HTERT RPE-1 (cell line): ENCODE data around the gene MRPS23.

Experiments used
- in situ Hi-C: fragments of 300-500 bp; cut with MboI; formaldehyde crosslinking; loops from 4 replicates; pipeline ENCODE4 v1.14.3; 2020; ENCODE audit warnings: low sequenced_read_pairs

Gene MRPS23

DNA sequence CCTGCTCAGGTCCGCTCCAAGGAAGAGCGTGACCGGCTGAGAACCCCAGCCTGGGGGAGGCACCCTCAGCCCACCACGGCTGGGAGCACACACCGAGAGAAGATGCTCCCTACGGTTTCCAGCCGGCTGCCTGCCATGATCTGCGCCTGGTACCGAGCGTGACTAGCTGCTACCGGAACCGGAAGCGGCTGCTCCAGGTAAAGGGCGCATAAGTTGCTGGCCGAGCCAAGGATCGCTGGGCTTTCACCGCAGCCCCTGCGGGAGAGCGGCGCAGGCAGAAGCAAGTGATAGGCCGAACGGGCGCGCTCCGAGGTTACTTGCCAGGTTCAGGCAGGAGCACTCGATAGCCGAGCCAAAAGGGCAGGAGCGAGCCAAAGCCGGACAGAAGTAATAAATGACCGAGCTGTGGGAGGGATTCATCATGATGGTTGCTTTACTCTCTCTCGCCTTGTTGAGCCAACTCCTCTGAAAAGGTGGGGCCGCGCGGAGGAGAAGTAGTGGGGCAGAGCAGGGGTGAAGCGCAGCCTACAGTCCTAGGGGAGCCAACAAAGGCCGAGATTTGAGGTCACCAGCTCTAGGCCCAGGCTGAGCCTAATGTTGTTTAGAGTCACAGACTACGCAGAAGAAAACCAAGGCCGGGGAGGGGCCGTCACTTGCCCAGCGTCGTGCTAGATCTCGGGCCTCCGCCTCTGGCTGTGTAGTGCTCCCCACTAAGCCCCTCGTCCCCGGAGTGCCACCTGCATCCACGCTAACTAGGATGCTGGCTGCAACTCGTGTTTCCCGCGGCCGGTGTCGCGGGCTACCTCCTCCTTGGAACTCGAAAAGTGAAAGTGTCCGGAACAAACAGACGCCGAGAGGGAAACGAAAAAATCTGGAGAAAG is at the start of gene MRPS23:
MRPS23 (minus strand) TSS at position 171 of the 881 bp plus-strand sequence; CDS start at position 137, 34 bp downstream.
- in situ Hi-C loops, result loop anchor here (25.0 kb wide), 1 partner anchor 137 kb away; the partner anchor contains the start of gene VEZF1

DNA sequence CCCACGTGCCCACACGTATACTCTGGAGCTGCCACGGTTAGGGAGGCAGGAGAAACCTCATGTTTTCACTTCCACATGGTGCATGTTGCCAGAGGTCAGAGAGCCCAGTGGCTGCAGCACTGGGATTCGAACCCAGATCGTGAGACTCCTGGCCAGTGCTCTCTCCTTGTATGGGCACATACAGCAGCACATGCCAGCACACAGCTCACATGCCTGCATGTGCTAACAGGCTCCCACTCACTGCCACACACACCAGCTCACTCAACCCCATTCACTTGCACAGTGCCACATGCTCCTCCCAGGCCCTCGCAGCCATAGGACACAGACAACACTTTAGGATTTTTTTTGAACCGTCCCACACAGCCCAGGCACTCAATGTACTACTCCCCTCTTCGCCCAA is 49.5 kb upstream of the MRPS23 start:
- in situ Hi-C loops, result no loop called here

DNA sequence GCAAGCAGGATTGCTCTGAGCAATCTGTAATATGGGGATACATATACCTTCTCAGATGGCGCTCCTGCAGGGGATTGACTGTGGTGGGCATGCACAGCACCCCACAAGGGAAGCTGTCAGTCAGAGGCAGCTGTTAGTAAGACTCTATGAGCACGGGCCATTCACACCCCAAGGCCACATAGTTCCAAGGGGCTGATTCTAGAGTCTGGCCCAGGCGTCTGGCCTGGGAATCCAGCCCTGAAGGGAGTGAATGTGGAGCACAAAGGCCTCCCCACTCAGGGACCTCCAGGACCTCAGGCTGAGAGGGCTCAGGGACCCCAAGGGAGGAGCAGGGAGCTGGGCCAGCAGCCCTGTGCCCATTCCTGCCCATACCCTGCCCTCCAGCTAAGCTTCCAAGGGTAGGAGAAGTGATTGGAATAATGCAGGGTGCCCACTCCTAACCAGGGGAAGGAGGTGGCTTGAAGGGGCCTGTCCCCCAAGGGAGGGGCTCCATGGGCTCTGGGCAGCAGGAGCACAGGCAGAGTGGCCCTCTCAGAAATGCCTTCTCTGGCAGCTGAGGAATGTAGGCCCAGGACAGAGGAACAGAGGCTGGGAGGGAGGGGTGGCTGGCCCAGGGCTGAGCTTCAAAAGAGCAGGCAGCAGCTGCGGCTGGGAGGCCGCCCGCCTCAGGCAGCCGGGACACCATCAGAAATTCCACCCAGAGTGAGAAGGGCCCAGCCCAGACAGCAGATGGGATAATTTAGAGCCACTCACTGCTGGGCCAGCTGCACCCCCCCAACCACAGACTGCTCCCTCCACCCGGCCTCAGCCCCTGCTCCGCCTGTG is 48.9 kb upstream of the MRPS23 start:
- in situ Hi-C loops, result no loop called here

DNA sequence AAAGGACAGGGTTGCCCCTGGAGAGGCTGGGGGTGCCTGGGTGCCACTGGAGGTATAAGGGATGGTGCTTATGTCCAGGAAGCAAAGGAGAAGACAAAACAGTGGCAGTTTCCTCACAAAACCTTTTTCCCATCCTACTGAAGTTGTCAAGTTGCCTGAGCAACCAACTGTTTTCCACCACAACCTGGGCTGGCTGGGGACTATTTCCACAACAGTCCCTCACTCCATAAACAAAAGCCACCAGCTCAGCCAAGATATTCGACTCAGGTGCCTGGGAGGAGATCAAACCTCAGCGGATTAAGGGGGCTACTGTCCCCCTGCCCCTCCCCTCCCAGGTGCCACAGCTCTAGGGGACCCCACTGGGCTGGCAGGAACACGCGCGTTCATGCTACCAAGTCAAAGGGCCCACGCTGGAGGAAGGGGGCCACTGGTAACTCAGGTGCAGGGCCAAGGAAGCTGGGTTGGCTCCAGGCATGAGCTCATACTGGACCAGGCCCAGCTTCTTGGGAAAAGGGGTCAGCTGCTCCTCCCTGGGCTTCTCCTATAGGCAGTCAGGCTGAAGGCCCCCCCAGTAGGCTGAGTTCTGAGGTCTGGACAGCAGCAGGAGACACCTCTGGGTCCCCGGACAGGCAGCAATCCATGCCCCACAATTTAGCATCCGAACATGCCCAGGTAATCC is 45.7 kb upstream of the MRPS23 start:
- in situ Hi-C loops, result no loop called here

DNA sequence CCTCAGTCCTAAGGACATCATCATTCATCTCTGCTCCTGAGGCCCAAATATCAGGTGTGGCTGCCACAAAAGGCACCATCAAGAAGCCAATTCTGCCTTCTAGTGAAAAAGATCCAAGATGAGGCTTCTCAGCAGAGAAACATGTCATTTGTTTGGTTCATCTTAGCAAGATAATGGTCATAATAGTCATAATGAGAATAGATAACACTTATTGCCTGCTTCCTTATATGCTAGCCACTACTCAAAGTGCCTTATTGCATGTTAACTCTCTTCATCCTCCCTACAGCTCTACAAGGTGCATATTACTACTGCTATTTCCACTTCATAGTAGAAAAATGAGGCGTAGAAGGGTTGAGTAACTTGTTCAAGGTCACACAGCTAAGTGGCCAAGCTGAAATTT is 45.0 kb upstream of the MRPS23 start:
- in situ Hi-C loops, result no loop called here

DNA sequence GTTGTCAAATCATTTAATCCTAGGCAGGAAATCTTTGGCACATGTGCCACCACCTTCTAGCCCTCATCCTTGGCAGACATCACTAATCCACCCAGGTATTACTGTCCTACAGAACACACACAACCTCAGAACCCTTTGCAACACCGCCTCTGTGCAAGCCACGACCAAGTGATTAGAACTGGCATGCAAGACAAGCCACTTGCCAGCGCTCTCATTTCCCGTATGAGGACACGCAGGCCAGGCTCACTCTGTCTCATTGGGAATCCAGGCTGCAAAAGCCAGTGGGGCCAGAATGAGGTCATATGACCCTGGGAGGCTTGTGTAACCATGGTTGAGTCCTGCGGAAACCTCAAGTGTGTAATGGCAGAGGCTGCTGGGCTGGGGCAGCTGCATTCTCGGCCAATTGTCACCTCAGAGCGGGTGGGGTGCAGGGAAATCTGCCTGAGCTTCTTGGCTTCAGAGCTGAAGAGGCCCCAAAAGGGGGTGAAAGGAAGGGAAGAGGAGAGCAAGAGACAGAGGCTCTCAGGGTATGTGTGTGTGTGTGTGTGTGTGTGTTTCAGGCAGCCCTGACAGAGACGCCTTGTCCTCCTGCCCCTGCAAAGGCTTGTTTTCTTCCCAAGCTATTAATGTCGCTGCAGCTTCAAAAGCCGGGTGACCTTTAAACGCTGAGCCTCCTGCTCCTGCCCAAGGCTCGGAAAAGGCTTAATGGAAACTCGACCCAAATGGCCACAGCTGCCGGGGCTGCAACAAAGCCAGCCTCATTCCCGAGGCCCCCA is 43.2 kb upstream of the MRPS23 start:
- in situ Hi-C loops, result no loop called here

DNA sequence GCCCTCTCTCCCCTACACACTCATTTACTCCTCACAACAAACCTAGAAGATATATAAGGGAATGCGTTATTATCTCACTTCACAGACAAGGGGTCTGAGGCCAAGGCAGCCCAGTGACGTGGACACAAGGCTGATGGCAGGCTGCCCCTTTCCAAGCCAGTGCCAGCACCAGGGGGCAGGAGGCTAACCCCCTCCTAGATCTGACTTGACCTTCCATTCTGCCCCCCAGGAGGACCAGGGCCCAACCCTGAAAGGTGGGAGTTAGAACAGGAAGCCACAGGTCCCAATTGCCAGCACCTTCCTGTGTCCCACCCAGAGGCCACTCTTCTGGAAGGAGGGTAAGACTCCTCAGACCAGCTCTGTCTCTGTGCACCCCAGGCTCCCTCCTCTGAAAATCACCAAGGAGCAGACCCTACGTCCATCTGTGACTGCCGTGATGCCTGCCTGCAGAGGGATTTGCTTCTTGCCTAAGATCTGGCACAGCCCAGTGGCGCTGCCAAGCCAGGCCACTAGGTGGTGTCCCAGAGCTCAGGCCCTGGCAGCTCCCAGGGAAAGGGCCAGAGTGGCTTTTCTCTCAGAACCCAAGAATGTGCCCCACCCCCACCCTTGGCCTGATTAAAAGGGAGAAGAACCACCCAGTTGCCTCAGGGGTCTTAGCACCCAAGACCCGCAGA is 42.4 kb upstream of the MRPS23 start:
- in situ Hi-C loops, result no loop called here

DNA sequence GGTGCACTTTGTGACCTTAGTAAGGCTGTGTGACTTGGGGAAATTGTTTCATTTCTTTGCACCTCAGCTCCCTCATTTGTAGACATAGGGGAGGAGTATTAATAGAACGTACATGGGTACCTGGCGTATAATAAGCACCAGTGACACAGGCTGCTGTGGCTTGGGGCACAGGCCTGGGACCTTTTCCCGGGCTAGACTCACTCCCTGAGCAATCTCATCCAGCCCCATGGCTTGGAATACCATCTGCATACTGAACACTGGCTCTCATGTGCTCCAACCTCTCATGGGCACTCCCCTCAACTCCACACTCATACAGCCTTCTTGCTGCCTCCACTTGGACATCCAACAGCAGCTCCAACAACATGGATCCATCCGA is 41.0 kb upstream of the MRPS23 start:
- in situ Hi-C loops, result no loop called here

DNA sequence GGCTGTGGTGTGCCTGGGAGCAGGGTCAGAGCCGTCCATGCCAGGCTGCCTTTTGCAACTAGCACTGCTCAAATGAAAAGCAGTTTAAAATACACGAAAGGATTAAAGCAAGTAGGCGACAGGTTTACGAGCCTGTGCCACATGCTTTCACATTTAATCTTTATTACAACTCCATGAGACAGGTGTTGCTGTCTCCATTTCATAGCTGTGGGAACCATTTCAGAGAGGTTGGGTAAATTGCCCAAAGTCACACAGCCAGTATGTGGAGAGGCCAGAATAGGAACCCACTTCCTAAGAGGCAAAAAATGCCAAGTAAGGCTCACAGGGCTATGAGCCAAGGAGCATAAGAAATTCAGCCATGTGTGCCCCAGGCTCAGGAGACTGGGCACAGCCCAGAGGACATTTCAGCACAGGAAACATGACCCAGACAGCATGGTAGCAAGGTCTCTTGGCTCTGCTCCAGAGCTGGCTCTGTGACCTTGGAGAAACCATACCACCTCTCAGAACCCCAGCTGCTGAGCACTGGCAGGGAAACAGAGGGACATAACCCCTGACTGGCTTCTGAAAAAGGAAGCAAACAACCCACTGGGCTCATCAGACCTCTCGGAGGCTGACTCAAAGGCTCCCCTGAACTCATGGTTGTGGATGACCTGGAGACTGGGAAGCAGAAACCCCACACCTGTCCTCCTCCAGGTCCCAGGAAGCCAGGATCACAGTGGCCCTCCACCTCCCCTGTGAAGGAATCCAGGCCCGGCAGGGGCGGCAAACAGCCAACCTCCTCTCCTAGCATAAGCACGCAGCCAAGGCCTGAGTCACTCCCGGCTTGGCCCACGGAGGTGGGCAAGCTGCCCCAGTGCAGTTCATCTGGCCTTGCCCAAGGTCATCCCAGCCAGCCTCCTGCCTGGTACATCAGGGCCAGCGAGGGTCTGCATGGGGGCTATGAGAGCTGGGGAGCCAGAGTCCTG is 40.3 kb upstream of the MRPS23 start:
- in situ Hi-C loops, result no loop called here

DNA sequence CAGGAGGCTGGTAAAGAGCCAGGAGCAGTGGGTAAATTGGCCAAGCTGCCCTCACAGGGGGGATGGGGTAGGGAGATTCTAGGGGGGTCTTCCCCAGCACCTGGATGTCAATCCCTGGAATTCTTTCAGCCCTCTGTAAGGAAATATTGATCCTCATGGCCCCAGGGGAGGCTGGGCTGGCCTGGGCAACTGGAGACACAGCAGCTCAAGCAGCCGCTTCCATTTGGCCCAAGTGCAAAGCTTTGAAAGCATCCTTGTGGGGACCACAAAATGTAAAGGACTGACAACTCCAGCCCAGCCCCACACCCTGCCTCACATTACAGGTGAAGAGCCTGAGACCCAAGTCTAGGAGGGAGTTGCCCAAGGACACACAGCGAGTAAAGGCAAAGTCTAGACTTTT is 39.4 kb upstream of the MRPS23 start:
- in situ Hi-C loops, result no loop called here

DNA sequence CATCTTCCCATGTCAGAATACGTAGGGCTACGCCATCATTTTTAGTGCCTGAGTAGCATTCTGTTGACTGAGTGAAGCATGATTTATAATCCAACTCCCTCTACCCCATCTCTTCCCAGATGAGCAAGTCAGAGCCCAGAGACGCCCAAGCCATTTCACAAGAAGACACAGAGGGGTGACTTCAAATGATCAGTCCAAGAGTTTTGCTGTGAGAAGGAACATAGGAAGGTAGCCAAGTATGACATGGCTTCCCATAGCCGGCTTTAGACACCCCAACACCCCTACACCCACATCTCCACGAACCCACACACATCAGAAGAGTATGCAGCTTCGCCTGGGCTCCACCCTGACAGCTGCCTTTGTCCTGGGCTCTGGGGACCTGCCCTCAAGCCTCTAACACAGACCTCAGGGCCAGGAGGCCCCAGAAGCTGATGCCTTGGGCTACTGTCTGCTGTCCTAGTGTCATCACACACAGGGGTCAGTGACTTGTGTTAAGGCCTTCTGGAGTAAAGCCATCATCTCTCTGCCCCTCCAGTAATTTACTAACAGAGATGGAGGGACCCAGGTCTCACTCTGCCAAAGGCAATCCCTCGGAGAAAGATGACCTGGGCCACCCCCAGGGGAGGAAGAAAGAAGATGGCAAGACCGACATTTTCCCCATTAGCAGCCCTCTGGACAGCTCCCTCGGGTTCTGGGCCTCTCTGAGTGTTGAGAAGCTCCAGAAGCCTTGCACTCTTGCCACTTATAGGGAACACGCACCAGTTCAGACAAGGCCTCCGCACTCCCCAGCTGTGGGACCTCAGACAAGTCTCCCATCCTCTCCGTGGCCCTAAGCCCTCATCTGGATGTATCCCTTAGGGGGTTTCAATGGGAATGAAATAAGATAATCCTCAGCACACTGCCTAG is 38.7 kb upstream of the MRPS23 start:
- in situ Hi-C loops, result no loop called here

DNA sequence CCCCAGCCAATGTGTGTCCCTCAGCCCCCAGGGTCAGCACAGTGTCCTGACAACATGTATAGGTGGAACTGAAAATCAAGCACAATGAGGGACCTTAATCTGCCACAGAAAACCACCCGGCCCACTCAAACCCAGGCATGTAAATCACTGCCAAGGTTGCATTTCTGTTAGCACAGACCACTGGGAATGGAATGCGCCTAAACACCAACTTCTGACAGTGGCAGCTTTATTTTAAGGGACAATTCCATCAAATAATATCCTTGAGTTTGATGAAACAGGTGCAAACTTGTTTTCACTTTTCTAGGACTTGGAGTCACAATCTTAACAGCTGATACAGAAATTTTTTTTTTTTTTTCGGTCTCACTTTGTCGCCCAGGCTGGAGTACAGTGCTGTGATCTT is 37.3 kb upstream of the MRPS23 start:
- in situ Hi-C loops, result no loop called here

DNA sequence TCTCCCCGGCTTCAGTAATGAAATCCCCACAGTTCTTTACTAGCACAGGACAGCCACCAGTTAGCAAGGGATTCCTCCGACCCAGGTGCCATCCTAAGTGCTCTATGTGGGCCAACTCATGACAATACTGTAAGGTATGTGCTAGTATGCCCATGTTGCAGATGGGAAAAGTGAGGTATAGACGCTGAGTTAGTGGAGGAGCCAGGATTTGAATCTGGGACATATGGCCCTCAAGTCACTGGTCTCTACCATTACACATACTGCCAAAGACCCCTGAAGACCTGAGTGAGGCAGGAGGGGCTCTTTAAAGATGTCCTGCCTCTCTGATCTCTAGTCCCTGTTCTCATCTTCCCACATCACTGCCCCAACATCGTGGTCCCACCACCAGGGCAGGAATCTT is 36.2 kb upstream of the MRPS23 start:
- in situ Hi-C loops, result no loop called here

DNA sequence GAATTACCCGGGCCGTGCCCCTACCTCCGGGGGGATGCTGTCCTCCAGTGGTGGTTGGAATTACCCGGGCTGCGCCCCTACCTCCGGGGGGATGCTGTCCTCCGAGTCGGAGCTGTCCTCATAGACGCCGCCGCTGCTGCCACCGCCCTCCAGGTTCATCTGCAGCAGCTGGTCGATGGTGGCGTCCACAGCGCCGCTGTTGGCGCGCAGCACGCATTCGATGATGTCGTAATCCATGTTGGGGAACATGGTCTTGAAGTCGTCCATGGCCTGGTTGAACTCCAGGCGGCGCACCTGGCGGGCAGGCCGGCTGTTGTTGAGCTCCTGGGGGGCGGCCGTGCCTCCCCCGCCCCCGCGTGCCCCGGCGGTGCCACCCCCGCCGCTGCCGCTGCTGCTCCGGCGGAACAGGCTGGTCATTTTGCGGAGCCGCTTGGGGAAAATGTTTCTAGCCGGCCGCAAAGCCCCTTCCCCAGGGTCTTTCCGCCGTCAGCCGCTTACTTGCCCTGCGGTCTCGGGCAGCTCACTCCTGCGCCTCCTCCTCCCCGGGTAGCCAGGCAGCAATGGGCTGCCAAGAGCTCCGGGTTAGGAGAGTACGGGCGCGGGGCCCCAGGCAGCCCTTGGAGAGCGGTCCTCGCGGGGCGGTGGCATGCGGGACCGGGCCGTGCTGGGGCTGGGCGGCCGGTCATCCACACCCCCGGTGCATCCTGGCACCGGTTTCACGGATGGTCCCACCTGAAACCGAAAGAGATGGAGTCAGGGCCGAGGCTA is 35.5 kb upstream of the MRPS23 start:
- in situ Hi-C loops, result no loop called here

DNA sequence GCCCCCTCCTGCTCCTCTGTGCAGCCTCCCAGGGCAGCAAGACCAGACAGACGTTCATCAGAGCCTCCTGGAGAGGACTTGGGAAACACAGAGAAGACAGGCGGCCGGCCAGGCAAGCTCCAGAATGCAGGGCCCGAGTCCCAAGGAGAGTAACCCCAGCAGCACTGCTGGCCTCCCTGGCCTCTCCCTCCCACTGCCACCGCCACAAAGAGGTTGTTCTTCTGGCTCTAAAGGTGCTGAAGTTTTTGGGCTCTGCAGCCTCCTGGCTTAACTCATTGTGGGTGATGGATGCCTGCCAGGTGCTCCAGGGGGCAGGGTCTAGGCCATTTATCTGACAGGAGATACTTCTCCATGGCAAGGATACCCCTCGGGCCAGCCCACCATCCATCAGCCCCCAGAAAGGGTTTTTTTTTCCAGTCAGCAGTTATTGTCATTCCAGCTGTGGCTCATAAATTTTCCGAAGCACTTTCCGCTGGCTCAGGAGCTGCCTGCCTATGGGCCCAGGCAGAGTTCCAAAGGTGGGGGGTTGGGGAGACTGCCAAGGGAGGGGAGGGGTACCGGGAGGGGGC is 32.0 kb upstream of the MRPS23 start:
- in situ Hi-C loops, result no loop called here

DNA sequence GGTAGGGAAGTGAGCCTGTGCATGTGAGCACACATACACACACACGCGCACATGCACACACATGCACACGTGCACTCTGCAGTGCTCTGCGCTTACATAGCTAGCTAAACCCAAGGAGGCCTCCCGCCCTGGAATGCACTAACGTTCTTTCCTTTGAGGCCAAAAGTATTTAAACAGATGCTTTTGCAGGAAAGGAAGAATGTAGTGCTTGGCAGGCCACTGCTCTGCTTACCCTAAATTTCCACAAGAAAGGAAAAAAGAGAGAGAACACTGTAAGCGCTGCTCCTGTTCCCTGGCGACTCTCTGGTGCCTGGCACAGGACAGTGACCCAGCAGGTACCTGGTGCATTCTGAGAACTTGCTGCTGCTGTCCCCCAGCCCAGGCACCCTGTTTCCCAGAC is 31.3 kb upstream of the MRPS23 start:
- in situ Hi-C loops, result no loop called here

DNA sequence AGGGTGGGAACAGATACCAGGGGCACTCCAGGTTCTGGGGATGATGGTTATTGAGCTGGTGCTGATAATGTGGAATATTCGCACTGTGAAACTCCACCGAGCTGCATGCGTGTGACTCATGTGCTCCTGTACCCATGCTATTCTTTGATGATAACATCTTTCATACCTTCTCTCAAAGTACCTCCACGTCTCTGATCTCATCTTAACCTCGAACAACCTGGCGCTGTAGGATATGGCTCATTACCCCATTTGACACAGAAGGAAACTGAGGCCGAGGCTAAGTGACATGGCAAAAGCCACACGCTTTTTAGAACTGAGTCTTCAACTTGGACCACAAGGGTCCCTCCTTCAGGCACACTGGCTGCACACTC is 30.2 kb upstream of the MRPS23 start:
- in situ Hi-C loops, result no loop called here
